ENCODE measurements around the gene CAMTA1.

Gene CAMTA1

DNA sequence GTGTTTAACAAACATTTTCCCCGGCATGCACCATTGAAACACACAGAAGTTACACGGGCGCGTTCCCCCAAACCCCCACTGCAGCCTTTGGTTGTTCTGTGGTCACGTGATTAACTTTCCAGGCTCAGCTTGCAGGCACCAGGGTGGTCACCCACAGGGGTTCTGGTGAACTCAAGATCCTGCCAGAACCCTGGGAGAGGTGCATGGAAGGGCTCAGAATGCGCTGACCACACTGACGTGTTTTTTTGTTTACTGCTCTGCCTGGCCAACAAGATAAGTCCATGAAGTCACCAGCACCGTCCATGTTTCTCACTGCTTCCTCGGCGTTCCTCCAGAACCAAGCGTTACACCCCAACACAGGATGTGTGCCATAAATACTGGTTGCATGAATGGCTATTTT is 756.4 kb downstream of the CAMTA1 start:
- no peak for DNase-seq (ENCODE audit: low spot score)
- in situ Hi-C loops (cut with MboI; ENCODE audit: low sequenced_read_pairs, unreplicated experiment), result no loop called here
- TF ChIP-seq, protein P1, sequence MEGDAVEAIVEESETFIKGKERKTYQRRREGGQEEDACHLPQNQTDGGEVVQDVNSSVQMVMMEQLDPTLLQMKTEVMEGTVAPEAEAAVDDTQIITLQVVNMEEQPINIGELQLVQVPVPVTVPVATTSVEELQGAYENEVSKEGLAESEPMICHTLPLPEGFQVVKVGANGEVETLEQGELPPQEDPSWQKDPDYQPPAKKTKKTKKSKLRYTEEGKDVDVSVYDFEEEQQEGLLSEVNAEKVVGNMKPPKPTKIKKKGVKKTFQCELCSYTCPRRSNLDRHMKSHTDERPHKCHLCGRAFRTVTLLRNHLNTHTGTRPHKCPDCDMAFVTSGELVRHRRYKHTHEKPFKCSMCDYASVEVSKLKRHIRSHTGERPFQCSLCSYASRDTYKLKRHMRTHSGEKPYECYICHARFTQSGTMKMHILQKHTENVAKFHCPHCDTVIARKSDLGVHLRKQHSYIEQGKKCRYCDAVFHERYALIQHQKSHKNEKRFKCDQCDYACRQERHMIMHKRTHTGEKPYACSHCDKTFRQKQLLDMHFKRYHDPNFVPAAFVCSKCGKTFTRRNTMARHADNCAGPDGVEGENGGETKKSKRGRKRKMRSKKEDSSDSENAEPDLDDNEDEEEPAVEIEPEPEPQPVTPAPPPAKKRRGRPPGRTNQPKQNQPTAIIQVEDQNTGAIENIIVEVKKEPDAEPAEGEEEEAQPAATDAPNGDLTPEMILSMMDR (IDR thresholded peaks at IDR 0.05; ENCODE audit: borderline replicate concordance, control extremely low read depth, extremely low read depth, insufficient read depth, missing control alignments), result no peak

DNA sequence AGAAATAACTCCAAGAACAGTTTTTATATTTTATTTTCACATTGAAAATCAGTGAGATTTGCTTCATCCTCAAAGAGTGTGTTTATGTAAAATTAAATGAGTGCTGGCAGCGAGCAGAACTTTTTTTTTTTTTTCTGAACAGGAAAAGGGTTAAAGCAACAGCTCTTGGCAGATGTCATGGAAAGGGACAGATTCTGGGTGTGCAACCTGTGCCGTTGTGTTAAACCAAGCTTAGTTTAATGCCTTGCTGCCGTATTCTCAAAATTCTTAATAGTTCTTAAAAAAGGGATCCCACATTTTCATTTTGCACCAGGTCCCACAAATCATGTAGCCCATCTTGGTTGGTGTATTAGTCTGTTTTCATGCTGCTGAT is 758.5 kb downstream of the CAMTA1 start:
- TF ChIP-seq, protein P1 (IDR thresholded peaks at IDR 0.05; ENCODE audit: borderline replicate concordance, control extremely low read depth, extremely low read depth, insufficient read depth, missing control alignments), result no peak
- in situ Hi-C loops (cut with MboI; ENCODE audit: low sequenced_read_pairs, unreplicated experiment), result no loop called here
- no peak for DNase-seq (ENCODE audit: low spot score)

DNA sequence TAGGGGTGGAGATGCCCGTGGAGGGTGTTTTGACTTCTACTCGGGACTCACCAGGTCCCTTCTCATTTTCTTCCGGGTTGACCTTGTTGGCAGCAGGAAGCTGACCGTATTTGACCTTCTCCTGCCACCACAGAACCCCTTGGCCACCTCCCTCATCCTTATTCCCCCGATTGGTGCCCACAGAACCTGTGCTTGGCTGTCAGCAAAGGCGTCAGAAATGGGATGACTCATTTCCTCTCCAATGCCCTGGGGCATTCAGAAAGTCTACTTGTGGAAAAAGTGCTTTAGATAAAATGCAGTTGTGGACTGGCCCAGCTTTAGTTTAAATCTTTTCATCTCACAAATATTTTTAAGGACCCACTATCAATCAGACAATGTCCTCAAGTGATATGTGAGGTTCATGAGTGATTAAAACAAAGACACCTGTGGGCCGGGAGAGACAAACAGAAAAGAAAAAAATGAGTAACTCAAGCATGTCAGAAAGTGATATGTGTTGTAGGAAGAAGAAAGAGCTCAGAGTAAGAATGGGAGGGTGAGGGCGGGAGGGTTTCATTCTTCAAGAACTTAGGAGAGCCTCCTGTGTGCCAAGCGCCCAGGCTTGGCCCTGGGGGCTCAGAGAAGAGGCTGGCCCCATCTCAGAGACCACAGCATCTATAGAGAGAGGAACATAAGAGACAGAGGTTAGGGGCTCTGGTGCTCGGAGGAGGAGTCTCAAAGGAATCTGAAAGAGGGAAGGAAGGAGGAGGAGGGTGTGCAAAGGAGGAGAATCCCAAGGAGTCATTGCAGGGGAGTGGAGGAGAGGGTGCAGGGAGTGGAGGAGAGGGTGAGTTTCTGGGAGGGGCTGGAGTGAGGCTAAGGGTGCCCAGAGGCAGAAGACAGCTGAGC is 764.3 kb downstream of the CAMTA1 start:
- no peak for DNase-seq (ENCODE audit: low spot score)
- in situ Hi-C loops (cut with MboI; ENCODE audit: low sequenced_read_pairs, unreplicated experiment), result no loop called here

DNA sequence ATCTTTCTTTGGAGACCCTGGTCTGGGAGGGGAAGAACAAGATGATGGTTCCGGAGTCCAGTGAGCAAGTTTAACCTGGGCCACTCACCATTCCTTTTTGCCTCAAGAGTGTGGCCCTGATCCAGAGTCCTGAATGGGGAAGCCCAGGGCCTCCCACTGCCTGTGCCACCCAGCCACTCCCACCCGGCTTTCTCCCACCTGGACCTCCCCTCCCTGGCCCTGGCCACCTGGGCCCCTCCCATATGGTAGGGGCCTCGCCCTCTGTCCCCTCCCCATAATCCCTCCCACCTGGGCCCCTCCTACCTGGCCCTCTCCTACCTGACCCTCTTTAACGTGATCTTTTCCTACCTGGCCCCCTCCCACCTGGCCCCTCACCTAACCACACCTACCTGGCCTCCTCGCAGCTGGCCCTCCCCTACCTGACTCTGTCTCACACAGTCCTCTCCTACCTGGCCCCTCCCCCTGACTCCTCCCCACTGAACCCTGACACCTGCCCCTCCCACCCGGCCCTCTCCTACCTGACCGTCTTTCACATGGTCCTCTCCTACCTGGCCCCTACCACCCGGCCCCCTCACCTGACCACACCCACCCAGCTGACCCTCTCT is 765.1 kb downstream of the CAMTA1 start:
- in situ Hi-C loops (cut with MboI; ENCODE audit: low sequenced_read_pairs, unreplicated experiment), result no loop called here
- DNase-seq (ENCODE audit: low spot score), result no peak
- TF ChIP-seq, protein P1 (IDR thresholded peaks at IDR 0.05; ENCODE audit: borderline replicate concordance, control extremely low read depth, extremely low read depth, insufficient read depth, missing control alignments), result no peak

More for the DNA sequence above, 764.3 kb downstream of the CAMTA1 start:
- TF ChIP-seq, protein P1 (IDR thresholded peaks at IDR 0.05; ENCODE audit: borderline replicate concordance, control extremely low read depth, extremely low read depth, insufficient read depth, missing control alignments), result no peak

DNA sequence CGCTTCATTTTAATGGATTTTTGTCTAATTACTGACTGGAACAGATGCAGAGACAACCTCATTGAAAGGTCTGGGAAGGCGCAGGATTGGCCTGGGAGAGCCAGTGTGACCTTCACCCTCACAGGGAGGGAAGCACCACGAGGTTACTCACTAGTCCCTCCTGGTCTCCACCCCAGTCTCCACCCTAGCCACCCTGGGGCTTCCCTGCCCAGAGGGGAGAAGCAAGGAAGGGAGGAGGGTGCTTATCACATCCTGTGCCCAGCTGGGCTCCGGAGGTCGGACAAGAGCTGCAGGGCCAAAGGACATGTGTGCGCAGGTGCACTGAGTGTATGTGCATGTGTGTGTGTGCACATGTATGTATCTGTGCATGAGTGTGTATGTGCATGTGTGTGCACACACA is 765.7 kb downstream of the CAMTA1 start:
- TF ChIP-seq, protein P1 (IDR thresholded peaks at IDR 0.05; ENCODE audit: borderline replicate concordance, control extremely low read depth, extremely low read depth, insufficient read depth, missing control alignments), result no peak
- no peak for DNase-seq (ENCODE audit: low spot score)

DNA sequence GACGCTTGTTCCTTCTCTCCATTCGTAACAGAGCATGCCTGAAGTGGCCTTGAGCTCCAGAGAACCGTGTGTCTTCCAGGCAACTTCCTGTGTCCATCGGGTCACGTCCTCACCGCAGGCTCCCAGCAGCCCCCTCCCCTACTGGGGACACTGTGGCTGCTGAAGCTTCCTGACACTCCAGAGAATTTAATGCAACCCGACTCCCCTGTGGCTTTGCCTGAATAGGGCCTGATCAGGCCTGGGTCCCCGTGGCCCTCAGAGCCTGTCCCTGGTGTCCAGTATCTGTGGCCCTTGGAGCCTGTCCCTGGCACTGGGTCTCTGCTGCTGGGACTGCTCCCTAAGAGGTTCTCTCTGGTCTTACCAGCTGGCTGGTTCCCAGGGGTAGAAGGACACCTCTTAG is 766.2 kb downstream of the CAMTA1 start:
- in situ Hi-C loops (cut with MboI; ENCODE audit: low sequenced_read_pairs, unreplicated experiment), result no loop called here
- TF ChIP-seq, protein P1 (IDR thresholded peaks at IDR 0.05; ENCODE audit: borderline replicate concordance, control extremely low read depth, extremely low read depth, insufficient read depth, missing control alignments), result no peak
- DNase-seq (ENCODE audit: low spot score), result no peak

More for the DNA sequence above, 765.7 kb downstream of the CAMTA1 start:
- in situ Hi-C loops (cut with MboI; ENCODE audit: low sequenced_read_pairs, unreplicated experiment), result no loop called here
